Activated CD4-positive, alpha-beta memory T cell treated with anti-CD3 and anti-CD28 coated beads, Interleukin-2, amount 10 ng/mL, durations not matched to agents 7 days and 5 days (primary cell): Measurements from ENCODE around the gene GNAT1. TPM values are rescaled to one million over a fixed set of nuclear protein-coding genes. Genes with fewer than 3 reads are reported as not detected.
A peak's percentile ranks its signal among the peaks of the same experiment; 100 is the strongest.
"Not testable (repeated sequence)": the region's sequence is repeated elsewhere in the genome, so short reads cannot be mapped to it uniquely, and the experiment has no call there.

Experiments used
- CTCF ChIA-PET: fragments of 350-600 bp; sonication (Branson Sonifier 250); formaldehyde crosslinking; loops from one replicate; lab custom pipeline; 2021; ENCODE audit warnings: antibody characterized with exemption, inconsistent platforms; lab: Charles Lee
- POLR2A ChIA-PET: fragments of 350-600 bp; sonication (Branson Sonifier 250); formaldehyde crosslinking; loops from one replicate; lab custom pipeline; 2021; ENCODE audit warnings: antibody characterized with exemption; lab: Charles Lee
- DNase-seq: peaks from one replicate; pipeline ENCODE4 v3.0.0-alpha.2; 2020
- H3K27ac Mint-ChIP-seq: one replicate; pipeline ENCODE4 v1.8.0; 2021; ENCODE audit warnings: mild to moderate bottlenecking, mixed read lengths
- H3K27me3 Mint-ChIP-seq: one replicate; pipeline ENCODE4 v1.8.0; 2021; ENCODE audit warnings: mixed read lengths
- H3K36me3 Mint-ChIP-seq: one replicate; pipeline ENCODE4 v1.8.0; 2021; ENCODE audit warnings: low read depth, mixed read lengths
- H3K4me1 Mint-ChIP-seq: one replicate; pipeline ENCODE4 v1.8.0; 2021; ENCODE audit warnings: mixed read lengths
- H3K4me3 Mint-ChIP-seq: one replicate; pipeline ENCODE4 v1.8.0; 2021; ENCODE audit warnings: mild to moderate bottlenecking, mixed read lengths
- H3K9me3 Mint-ChIP-seq: one replicate; pipeline ENCODE4 v1.8.0; 2021; ENCODE audit warnings: mixed read lengths
- total RNA-seq, 2 experiments: library from RNA; stranded (reverse); gene quantifications; one replicate each; pipeline ENCODE4 v1.2.3, GENCODE V29; 2021

The GNAT1 gene
- total RNA-seq, 2 experiments from 2014 or later = not detected

GRCh38 chr3:50224639-50225038, 33.2 kb downstream of the GNAT1 start:
- H3K9me3 Mint-ChIP-seq = no peaks in the 10 kb centered on the region
- no peaks in the 10 kb centered on the region for H3K36me3 Mint-ChIP-seq
- H3K27me3 Mint-ChIP-seq = peaks cover 15% of the 10 kb centered on the region
- no peak overlapping the region for H3K4me3 Mint-ChIP-seq
- peaks cover 35% of the 10 kb centered on the region for H3K4me1 Mint-ChIP-seq
- DNase-seq = no peak
- POLR2A ChIA-PET = interaction anchor here (6.2 to 6.6 kb wide), 2 partner anchors 20 to 30 kb away, joined by 42 to 117 read pairs; no protein-coding TSS in a partner anchor
- CTCF ChIA-PET = interaction anchor here (2.3 to 7.1 kb wide), 5 partner anchors 8 to 34 kb away, joined by 9 to 212 read pairs (median 34); partner anchors contain the start of genes GNAI2 and GNAT1
- no peak overlapping the region for H3K27ac Mint-ChIP-seq

GRCh38 chr3:50226888-50227389, 35.5 kb downstream of the GNAT1 start:
- POLR2A ChIA-PET = interaction anchor here (0.7 to 6.6 kb wide), 11 partner anchors 10 to 124 kb away, joined by 3 to 117 read pairs (median 4); partner anchors contain the start of genes CYB561D2, GNAI2, IFRD2 and NPRL2
- Mint-ChIP-seq H3K4me3 (peak overlapping the region; percentile 85), H3K36me3 (no peaks in the 10 kb centered on the region), H3K4me1 (peaks cover 32% of the 10 kb centered on the region), H3K27me3 (peaks cover 15% of the 10 kb centered on the region), H3K9me3 (no peaks in the 10 kb centered on the region), H3K27ac (peak overlapping the region; percentile 89)
- peak; percentile 57 for DNase-seq
- CTCF ChIA-PET = interaction anchor here (0.7 to 7.1 kb wide), 27 partner anchors 8 to 413 kb away, joined by 3 to 212 read pairs (median 4); partner anchors contain the start of genes GNAI2, GNAT1, HYAL3 and IFRD2

- no peaks in the 10 kb centered on the region for H3K9me3 Mint-ChIP-seq
- peaks cover 15% of the 10 kb centered on the region for H3K27me3 Mint-ChIP-seq
- POLR2A ChIA-PET = interaction anchor here (0.9 to 6.6 kb wide), 10 partner anchors 10 to 110 kb away, joined by 3 to 117 read pairs (median 7); partner anchors contain the start of genes GNAI2, HYAL3, IFRD2 and NAA80
- peak overlapping the region; percentile 89 for H3K27ac Mint-ChIP-seq
- DNase-seq = peak; percentile 94
- H3K36me3 Mint-ChIP-seq = no peaks in the 10 kb centered on the region
- H3K4me3 Mint-ChIP-seq = peak overlapping the region; percentile 85
- peaks cover 32% of the 10 kb centered on the region for H3K4me1 Mint-ChIP-seq
- CTCF ChIA-PET = interaction anchor here (0.9 to 7.1 kb wide), 23 partner anchors 8 to 97 kb away, joined by 3 to 212 read pairs (median 4); partner anchors contain the start of genes GNAI2, GNAT1, IFRD2 and LSMEM2
Observed at GRCh38 chr3:50227390-50228183, 36.2 kb downstream of the GNAT1 start.

- Mint-ChIP-seq H3K4me1 (peaks cover 33% of the 10 kb centered on the region), H3K27ac (peak overlapping the region; percentile 82), H3K4me3 (peak overlapping the region; percentile 85), H3K27me3 (peaks cover 14% of the 10 kb centered on the region)
- H3K36me3 Mint-ChIP-seq, DNase-seq, H3K9me3 Mint-ChIP-seq: not testable (repeated sequence)
- ChIA-PET POLR2A (interaction anchor here (0.9 to 6.6 kb wide), 7 partner anchors 9 to 100 kb away, joined by 3 to 117 read pairs (median 12); partner anchors contain the start of genes GNAI2, HYAL3, IFRD2 and NAA80), CTCF (interaction anchor here (0.9 to 7.1 kb wide), 8 partner anchors 7 to 96 kb away, joined by 3 to 212 read pairs (median 14); partner anchors contain the start of gene GNAI2)
Observed at GRCh38 chr3:50228184-50228763, 36.9 kb downstream of the GNAT1 start.

GRCh38 chr3:50229490-50229889, 38.1 kb downstream of the GNAT1 start:
- no peak for DNase-seq
- no peak overlapping the region for H3K27ac Mint-ChIP-seq
- CTCF ChIA-PET = interaction anchor here (0.7 to 7.1 kb wide), 3 partner anchors 14 to 46 kb away, joined by 3 to 212 read pairs (median 3); no protein-coding TSS in a partner anchor

GRCh38 chr3:50230104-50230793, 38.8 kb downstream of the GNAT1 start:
- no peaks in the 10 kb centered on the region for H3K36me3 Mint-ChIP-seq
- POLR2A ChIA-PET = interaction anchor here (1.2 to 6.6 kb wide), 4 partner anchors 14 to 36 kb away, joined by 4 to 117 read pairs (median 27); no protein-coding TSS in a partner anchor
- no peaks in the 10 kb centered on the region for H3K9me3 Mint-ChIP-seq

More at GRCh38 chr3:50229490-50229889, 38.1 kb downstream of the GNAT1 start:
- Mint-ChIP-seq H3K4me1 (peaks cover 39% of the 10 kb centered on the region), H3K36me3 (no peaks in the 10 kb centered on the region), H3K9me3 (no peaks in the 10 kb centered on the region), H3K27me3 (peaks cover 9% of the 10 kb centered on the region), H3K4me3 (peak overlapping the region; percentile 0)
- POLR2A ChIA-PET = interaction anchor here (0.9 to 6.6 kb wide), 6 partner anchors 8 to 35 kb away, joined by 3 to 117 read pairs (median 27); partner anchors contain the start of gene GNAI2

GRCh38 chr3:50230794-50231125, 39.4 kb downstream of the GNAT1 start:
- no peak overlapping the region for H3K27ac Mint-ChIP-seq
- CTCF ChIA-PET = interaction anchor here (0.7 to 7.1 kb wide), 3 partner anchors 13 to 41 kb away, joined by 3 to 212 read pairs (median 4); no protein-coding TSS in a partner anchor
- POLR2A ChIA-PET = interaction anchor here (6.6 kb wide), 1 partner anchor 14 kb away, joined by 117 read pairs; no protein-coding TSS in a partner anchor

More at GRCh38 chr3:50230104-50230793, 38.8 kb downstream of the GNAT1 start:
- H3K27me3 Mint-ChIP-seq = peaks cover 4% of the 10 kb centered on the region
- DNase-seq = no peak
- H3K27ac Mint-ChIP-seq = no peak overlapping the region
- peaks cover 42% of the 10 kb centered on the region for H3K4me1 Mint-ChIP-seq
- CTCF ChIA-PET = interaction anchor here (0.7 to 7.1 kb wide), 3 partner anchors 13 to 42 kb away, joined by 3 to 212 read pairs (median 4); no protein-coding TSS in a partner anchor
- H3K4me3 Mint-ChIP-seq = no peak overlapping the region

GRCh38 chr3:50231581-50231980, 40.2 kb downstream of the GNAT1 start:
- Mint-ChIP-seq H3K27me3 (no peaks in the 10 kb centered on the region), H3K4me1 (peaks cover 38% of the 10 kb centered on the region), H3K9me3 (no peaks in the 10 kb centered on the region), H3K36me3 (peaks cover 4% of the 10 kb centered on the region), H3K4me3 (no peak overlapping the region), H3K27ac (no peak overlapping the region)
- POLR2A ChIA-PET = no interaction called here
- CTCF ChIA-PET = interaction anchor here (0.6 to 7.1 kb wide), 2 partner anchors 12 to 465 kb away, joined by 3 to 212 read pairs; no protein-coding TSS in a partner anchor
- DNase-seq = no peak

More at GRCh38 chr3:50230794-50231125, 39.4 kb downstream of the GNAT1 start:
- Mint-ChIP-seq H3K36me3 (no peaks in the 10 kb centered on the region), H3K9me3 (no peaks in the 10 kb centered on the region), H3K27me3 (peaks cover 1% of the 10 kb centered on the region), H3K4me1 (peaks cover 43% of the 10 kb centered on the region), H3K4me3 (no peak overlapping the region)
- DNase-seq = no peak

- ChIA-PET POLR2A (no interaction called here), CTCF (interaction anchor here (0.6 kb wide), 1 partner anchor 465 kb away, joined by 3 read pairs; no protein-coding TSS in a partner anchor)
- Mint-ChIP-seq H3K4me3 (no peak overlapping the region), H3K27ac (no peak overlapping the region), H3K36me3 (peaks cover 11% of the 10 kb centered on the region), H3K4me1 (peaks cover 34% of the 10 kb centered on the region), H3K27me3 (no peaks in the 10 kb centered on the region), H3K9me3 (no peaks in the 10 kb centered on the region)
- DNase-seq = no peak
Observed at GRCh38 chr3:50232303-50232702, 40.9 kb downstream of the GNAT1 start.

GRCh38 chr3:50233176-50233575, 41.8 kb downstream of the GNAT1 start:
- no peak for DNase-seq
- H3K27ac Mint-ChIP-seq = no peak overlapping the region
- H3K9me3 Mint-ChIP-seq = no peaks in the 10 kb centered on the region
- ChIA-PET POLR2A (interaction anchor here (5.7 kb wide), 1 partner anchor 15 kb away, joined by 87 read pairs; no protein-coding TSS in a partner anchor), CTCF (interaction anchor here (3.8 kb wide), 1 partner anchor 14 kb away, joined by 76 read pairs; no protein-coding TSS in a partner anchor)
- no peak overlapping the region for H3K4me3 Mint-ChIP-seq
- H3K27me3 Mint-ChIP-seq = no peaks in the 10 kb centered on the region
- H3K4me1 Mint-ChIP-seq = peaks cover 31% of the 10 kb centered on the region
- peaks cover 20% of the 10 kb centered on the region for H3K36me3 Mint-ChIP-seq

GRCh38 chr3:50235716-50236483, 44.5 kb downstream of the GNAT1 start, which contains the start of gene GNAI2:
Gene GNAI2 (plus strand): TSS chr3:50236204. CDS start chr3:50236336, 132 bp downstream.
- Mint-ChIP-seq H3K27ac (peak within 1 kb of the TSS; percentile 98), H3K9me3 (no peaks in the 10 kb centered on the region), H3K4me3 (peak within 1 kb of the TSS; percentile 99), H3K36me3 (peaks cover 39% of the 10 kb centered on the region), H3K4me1 (peaks cover 42% of the 10 kb centered on the region), H3K27me3 (no peaks in the 10 kb centered on the region)
- DNase-seq = peak; percentile 99
- POLR2A ChIA-PET = interaction anchor here (0.6 to 5.7 kb wide), 15 partner anchors 8 to 541 kb away, joined by 3 to 87 read pairs (median 4); partner anchors contain the start of genes HYAL3, NAA80, RASSF1 and TUSC2
- CTCF ChIA-PET = interaction anchor here (0.6 to 3.8 kb wide), 11 partner anchors 8 to 883 kb away, joined by 3 to 76 read pairs (median 5); no protein-coding TSS in a partner anchor
